ENCODE measurements around the gene ZCCHC13.
A peak's percentile ranks its signal among the peaks of the same experiment; 100 is the strongest.
"Not testable (repeated sequence)": the region's sequence is repeated elsewhere in the genome, so short reads cannot be mapped to it uniquely, and the experiment has no call there.

The ZCCHC13 gene

DNA sequence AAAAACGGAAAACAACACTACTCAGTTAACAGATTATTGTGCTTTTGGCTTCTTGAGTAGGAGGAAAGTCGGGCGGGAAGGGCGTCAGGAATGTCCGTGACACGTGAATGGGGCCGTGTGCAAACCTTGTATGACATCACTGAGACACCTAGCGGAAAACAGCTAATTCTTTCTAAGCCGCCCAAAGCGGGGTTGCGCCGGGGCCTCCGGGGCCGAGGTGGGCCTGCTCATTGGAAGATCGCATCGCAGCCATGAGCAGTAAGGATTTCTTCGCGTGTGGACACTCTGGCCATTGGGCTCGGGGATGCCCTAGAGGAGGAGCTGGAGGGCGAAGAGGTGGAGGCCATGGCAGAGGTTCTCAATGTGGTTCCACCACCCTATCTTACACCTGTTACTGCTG is at the start of gene ZCCHC13:
Gene ZCCHC13, plus strand, starts transcription at position 165 of the 400 bp plus-strand sequence. Its CDS starts 87 bp downstream, at position 252.
- no peak for DNase-seq (ENCODE audit: low spot score)

DNA sequence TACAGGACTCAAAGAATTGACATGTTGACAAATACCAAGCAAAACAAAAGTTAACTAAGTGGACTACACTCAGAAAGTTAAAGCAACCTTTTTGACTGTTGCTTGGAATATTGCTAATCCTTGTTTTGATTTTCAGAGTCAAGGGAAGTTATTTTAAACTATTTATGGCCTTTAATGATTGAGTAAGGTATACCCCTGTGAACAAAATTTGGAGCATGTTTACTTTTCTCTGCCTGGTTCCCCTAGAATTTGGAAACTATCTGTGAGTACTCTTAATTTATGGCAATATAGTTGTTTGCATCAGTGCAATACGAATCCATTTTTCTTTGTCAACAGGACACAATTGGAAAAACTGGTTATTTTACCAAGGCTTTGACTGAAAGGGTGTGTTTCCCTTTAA is 45.9 kb upstream of the ZCCHC13 start:
- not testable (repeated sequence) for DNase-seq (ENCODE audit: low spot score)

DNA sequence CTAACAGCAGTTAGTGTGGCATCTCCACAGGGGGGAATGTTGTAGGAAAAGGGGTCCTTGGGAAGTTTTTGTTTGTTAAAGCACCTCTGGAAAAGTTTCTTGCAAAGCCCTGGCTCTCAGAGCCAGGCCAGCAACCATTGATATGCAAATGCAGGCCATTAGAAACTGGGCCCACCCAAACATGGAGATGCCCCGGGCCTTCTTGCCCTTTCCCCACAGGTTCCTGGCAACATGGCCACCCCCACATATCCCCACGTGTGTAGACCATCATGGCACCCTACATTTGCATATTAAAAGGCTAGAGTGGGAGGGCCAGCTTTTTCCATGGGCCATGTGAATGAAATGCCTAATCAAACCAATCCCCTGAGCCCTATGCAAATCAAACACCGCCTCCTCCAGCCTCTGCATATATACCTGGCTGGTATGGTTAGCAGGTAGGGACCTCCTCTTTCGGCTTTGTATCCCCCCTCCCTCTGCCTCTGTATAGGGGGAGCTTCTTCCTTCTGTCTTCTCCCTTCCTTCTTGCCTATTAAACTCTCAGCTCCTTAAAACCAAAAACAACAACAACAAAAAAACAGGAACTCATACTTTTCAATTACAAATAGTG is 44.0 kb upstream of the ZCCHC13 start:
- DNase-seq (ENCODE audit: low spot score), result no peak

DNA sequence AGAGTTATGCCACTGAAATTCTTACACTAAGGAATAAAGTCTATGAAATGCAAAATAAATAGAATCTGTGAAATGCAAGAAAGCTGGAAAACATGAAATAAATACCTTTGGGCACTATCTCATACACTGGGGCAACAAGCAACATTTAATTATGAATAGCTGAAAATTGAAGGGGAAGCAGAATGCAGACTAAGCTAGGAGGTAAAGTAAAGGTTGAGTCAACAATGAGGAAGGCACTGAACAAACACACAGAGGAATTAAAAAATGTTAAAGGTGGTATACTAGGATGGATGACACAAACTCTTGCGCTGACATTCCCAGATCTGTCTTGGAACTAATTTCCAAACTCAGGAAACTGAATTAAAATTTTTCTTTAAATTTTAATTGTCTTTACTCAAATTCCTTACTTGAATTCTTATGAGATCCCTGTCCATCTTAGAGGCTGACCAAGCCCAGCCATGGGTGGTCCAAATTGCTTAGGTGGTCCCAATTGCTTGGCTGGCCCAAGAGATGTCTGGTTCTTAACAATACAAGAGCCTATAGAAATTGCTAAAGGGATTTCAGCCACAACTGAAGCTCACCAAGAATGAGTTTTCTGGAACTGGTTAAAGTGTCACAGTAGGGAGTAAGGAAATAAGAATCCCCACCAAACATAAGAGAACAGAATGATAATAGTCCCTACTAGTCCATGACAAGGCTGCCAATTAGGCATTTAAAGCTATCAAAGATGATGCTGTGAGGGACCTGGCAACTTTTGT is 41.3 kb upstream of the ZCCHC13 start:
- no peak for DNase-seq (ENCODE audit: low spot score)

DNA sequence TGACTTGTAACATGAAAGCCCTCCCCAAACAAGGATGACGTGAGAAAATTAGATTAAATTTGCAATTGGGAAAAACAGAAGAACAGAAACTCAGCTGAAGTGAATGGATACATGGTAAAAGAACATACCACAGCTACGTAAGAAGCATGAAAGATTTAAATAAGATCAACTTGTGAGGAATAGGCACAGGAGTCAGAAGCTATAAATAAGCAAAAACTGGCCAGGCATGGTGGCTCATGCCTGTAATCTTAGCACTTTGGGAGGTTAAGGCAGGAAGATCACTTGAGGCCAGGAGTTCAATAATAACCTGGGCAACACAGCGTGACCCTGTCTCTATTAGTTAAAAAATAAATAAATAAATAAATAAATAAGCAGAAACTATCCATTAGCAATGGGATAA is 33.6 kb upstream of the ZCCHC13 start:
- no peak for DNase-seq (ENCODE audit: low spot score)

DNA sequence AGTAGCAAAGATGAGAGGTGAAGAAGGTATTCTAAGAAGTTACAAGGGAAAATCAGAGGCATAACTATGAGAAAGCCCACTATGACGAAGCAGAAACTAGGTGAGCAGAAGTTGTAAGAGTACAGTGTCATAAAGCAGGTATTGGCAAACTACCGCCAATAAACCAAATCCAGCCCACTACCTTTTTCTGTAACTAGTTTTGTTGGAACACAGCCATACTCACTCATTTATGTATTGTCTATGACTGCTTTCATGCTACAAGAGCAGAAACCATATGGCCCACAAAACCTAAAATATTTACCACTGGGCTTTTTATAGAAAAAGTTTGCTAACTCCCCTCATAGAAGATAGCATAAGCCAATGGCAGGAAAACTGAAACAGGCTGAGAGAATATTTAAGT is 31.8 kb upstream of the ZCCHC13 start:
- no peak for DNase-seq (ENCODE audit: low spot score)

DNA sequence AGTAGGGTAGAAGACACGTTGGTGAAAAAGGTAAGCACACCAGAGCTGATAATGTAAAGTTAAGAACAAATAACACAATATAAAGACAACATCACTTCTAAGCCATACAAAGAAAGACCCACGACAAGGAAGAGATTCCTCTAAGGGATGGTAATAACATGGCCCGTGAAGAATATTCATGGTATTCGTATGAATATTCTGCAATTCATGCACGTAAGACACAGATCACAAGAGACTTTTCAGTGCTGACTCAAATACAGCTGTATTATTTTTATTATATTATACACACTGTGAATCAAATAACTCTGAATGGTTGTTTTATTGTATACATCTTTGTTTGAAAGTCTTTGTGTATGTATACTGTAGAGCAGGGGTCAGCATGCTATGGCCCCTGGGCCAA is 29.5 kb upstream of the ZCCHC13 start:
- DNase-seq (ENCODE audit: low spot score), result no peak

DNA sequence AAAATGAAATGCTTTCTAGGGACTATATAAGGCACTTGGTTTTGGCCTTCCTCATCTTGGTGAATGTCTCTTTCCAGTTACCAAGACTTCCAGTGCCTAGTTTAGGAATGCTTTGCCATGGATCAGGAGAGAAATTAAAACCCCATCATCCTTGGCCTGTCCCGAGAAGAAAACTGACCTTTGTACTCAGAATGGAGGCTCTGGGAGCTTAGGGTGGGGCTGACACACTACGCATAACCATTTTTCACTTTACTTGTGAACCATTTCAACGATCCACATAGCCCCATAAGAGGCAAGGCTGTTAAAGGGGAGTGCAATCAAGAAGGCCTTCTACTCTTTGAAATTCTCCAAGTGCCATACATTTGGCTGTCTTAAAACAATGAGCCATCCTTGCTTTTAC is 26.7 kb upstream of the ZCCHC13 start:
- no peak for DNase-seq (ENCODE audit: low spot score)

DNA sequence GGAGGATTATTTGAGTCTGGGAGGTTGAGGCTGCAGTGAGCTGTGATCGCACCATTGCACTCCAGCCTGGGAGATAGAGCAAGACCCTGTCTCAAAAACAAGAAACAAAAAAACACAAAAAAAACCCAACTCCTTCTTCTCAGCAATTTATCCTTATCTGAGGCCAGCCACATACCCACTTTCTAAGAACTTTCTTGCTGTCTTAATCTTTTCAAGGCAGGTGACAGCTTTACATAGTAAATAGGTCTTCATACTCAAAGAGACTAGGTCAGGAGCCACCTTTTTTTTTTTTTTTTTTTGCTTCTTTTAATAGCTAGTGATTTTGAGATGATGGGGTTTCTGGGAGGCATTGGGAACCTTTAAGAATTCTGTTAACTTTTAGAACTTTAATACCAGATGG is 26.1 kb upstream of the ZCCHC13 start:
- no peak for DNase-seq (ENCODE audit: low spot score)

DNA sequence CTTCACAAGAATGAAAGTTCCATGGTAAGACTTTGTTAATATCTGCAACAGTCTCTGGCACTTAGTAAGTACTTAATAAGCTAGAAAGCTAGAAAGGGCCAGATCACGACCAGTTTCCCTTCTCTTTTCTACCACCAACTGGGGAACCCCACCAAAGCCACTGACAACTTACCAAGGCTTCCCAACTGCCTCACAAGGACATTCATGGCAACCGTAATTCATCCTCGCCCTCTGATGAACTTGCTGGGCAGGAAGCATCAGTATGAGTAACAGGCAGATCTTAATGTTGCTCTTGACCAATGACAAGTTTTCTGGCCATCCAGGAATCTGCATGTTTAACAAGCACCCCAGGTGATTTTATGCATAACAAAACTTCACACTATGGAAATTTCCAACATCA is 23.2 kb upstream of the ZCCHC13 start:
- no peak for DNase-seq (ENCODE audit: low spot score)

DNA sequence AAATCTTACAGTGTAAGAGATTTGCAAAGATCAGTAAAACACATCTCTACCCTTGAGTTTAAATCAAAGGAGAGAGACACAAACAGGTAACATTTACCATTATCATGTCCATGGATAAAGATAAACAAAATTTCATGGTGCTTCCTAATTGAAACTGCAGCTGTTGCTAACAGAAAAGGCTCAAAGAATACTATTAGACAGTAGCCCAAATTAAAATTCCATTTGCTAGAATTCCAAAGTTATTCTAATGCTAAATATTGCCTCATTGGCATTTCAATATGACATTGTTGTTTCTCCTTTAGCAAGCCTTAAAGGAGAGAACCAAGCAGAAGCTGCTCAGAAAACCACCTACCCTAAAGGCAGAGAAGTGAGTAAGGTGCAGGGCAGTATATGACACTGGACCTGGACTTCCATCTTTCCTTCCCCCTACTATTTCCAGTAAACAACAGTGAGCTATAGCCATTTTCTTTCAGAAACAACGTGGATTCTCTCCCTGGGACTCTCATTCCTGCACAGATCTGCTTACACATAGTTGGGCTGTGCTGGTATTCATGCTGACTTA is 19.5 kb upstream of the ZCCHC13 start:
- no peak for DNase-seq (ENCODE audit: low spot score)

DNA sequence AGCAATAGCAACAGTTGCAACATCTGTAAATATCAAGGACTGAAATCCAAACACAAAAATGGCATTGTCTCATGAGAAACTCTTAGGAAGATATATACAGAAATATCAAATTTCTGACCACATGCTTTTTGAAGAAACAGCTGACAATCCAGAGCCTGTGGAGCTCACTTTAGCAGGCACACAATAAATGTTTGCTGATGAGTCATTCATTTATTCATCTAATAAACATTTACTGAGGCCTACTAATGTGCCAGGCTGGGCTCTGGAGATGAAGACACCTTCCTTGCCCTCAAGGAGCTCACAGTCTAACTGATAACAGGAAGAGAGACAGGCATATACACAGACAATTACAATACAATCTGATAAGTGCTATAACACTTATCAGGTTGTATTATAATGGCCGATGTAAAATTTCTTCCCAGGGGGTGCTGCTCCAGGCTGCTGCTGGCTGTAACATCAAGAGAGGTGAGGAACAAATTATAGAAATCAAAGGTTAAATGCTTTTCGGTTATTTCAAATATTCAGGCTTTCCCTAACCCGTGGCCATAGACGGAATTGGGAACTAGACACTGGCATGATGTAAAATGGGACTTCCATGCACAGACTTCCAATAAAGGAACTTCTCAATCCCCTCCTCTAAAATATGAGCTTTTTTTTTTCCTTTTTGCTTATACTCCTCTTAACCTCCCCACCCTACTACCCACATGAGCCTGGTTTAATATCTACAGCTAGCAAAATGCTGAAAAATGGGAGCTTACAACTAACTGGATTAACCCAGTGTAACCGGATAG is 16.8 kb upstream of the ZCCHC13 start:
- DNase-seq (ENCODE audit: low spot score), result no peak

DNA sequence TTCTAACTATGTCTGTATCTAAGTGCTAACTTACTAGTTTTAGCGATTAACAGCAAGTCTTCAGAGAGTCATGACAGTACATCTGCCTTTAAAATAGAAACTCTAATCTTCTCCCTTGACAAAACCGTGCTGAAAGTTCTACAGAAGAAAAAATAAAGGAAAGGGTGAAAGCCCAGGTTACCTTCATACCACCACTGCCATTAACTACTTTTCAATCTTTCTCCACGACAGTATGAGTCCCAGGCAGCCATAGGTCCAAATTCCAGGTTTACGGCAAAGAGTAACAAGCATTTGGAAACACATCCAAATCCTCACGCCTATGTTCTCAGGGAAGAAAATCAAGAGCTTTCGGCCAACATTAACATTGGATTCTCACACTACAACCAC is 12.4 kb upstream of the ZCCHC13 start:
- DNase-seq (ENCODE audit: low spot score), result no peak

DNA sequence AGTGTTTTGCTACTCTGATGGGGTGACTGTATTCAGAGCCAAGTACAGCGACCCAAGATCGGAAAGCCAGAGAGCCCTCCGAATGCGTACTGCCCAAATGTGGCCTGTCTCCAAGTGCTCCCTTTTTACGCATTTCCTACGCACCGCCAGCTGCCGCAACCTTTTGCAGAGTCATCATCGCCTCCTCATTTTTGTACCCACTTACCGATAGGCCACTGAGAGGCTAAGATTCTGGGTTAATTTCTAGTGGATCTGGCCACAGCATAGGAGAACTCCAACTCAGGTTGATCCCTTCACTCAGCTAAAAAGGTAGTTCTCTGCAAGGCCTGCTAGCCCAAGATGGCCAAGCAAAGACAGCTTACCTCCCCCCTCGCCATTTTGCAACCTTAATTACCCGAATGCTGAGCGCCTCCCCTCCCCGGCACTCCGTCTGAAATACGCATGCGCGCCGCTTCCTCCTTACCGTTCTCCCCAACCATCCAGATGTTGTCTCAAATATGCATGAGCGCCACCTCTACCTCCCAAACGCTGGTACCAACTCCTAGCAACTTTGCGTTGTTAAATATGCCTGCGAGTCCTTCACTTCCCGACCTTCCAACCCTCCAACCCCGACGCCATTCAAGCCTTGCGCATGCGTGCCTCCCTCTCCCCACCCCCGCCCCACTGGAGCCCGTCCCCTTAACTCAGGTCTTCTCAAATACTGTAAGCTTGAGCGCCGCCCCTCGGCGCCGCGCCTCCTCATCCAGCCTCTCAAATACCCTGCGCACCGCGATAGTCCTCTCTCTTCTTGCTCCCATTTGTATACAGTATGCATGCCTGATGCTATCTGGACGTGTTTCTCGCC is 11.8 kb upstream of the ZCCHC13 start:
- peak; percentile 75 for DNase-seq (ENCODE audit: low spot score)

DNA sequence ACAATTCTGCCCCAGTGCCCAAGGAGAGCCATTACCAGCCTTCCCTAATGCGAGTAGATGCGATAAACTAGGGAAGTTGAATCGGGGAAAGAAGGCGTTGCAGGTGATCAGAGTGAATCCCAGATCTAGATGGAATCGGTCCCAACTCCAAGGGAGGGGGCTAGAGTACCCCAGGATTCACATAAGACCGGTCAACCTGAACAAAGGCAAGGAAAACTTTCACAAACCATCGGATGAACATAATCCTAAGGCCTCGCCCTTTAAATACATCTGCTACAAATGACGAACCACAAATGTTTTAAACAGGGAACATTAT is 11.2 kb upstream of the ZCCHC13 start:
- DNase-seq (ENCODE audit: low spot score), result no peak

DNA sequence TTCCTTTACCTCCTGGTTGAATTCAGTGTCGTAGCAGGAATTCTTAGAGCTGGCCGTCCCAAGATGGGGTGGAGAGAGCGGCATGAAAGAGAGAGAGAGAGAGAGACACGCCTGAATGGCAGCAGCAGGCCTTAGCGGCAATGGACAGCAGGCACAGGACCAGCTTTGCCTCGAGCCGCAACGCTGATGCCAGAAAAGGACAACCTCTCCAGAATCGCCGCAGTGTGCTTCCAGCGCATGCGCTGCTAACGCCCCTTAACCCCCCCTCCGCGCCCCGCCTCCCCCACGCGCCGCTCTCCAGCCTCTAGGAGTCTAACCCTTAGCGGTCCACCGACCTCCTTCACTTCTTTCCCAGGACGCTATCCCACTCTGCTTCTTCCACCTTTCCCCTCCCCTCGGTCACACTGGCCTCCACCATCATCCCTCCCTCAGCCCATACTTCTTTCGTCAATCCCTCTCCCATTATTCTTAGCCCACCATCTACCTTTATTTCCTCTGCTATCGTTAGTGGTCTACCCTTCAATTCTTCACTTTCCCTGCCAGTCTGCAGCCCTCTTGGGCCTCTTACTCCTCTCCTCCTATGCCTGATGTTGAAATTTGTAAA is 10.5 kb upstream of the ZCCHC13 start:
- peak; percentile 76 for DNase-seq (ENCODE audit: low spot score)

DNA sequence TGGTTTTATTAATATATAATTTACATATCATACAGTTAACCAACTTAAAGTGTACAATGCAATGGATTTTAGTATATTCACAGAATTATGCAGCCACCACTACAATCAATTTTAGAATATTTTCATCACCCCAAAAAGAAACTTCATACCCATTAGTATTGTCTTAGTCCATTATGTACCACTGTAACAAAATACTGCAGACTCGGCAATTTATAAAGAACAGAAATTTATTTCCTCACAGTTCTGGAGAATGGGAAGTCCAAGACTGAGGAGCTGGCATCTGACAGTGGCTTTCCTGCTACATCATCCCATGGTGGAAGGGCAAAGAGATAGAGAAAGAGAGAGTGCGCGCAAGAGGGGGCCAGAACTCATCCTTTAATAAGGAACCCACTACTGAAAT is 8.9 kb upstream of the ZCCHC13 start:
- no peak for DNase-seq (ENCODE audit: low spot score)

DNA sequence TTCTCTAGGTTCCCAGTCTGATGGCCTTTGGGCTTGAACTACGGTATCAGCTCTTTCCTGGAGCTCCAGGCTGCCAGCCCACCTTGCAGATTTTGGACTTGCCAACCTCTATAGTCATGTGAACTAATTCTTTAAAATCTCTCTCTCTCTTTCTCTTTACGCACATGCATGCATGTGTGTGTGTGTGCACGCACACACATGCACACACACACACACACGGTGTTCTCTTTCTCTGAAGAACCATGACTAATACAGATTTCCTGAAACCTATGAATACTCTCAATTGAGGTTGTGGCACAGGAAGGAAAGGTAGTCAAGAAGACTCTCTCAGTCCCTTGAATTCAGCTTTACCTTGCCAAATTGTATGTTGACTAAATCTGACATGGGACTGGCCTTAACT is 6.2 kb upstream of the ZCCHC13 start:
- DNase-seq (ENCODE audit: low spot score), result no peak

DNA sequence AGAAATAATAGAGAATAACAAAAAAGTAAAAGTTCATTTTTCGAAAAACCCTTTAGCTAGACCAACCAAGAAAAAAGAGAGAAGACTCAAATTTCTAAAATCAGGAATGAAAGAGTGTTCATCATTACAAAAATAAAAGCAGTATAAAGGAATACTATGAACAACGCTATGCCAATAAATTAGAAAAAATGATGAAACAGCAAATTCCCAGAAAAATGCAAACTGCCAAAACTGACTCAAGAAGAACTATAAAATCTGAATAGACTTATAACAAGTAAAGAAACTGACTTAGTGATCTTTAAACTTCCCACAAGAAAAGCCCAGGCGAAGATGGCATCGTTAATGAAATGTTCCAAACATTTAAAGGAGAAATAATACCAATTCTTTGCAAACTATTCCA is 3.1 kb upstream of the ZCCHC13 start:
- no peak for DNase-seq (ENCODE audit: low spot score)

DNA sequence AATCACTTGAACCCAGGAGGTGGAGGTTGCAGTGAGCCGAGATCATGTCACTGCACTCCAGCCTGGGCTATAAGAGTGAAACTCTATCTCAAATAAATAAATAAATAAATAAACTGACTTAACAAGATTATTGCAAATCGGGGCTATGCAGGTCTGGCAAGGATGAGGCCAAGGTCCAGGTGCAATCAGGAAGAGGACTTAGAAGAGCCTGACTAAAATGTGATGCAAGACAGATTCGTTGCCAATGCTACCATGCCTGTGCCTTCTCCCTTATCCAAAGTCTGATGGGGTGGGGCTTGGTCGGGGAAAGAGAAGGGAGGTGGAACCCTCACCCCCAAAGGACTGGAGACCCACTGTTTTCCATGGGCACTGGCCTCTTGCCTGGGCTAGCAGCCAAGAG is 14.7 kb downstream of the ZCCHC13 start:
- DNase-seq (ENCODE audit: low spot score), result peak; percentile 2

DNA sequence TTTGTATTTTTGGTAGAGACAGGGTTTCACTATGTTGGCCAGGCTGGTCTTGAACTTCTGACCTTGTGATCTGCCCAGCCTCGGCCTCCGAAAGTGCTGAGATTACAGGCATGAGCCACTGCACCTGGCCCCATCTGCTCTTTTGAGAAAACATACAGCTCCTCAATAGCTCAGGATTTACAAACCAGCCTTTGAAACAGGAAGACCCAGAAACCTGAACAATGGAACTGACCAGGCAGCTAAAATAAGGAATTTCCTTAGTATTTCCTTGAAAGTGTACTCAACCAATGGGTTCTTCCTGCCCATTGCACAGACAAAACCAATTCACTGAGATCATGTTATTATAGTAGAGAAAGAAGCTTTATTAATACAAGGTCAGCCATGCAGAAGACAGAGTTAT is 15.3 kb downstream of the ZCCHC13 start:
- not testable (repeated sequence) for DNase-seq (ENCODE audit: low spot score)

DNA sequence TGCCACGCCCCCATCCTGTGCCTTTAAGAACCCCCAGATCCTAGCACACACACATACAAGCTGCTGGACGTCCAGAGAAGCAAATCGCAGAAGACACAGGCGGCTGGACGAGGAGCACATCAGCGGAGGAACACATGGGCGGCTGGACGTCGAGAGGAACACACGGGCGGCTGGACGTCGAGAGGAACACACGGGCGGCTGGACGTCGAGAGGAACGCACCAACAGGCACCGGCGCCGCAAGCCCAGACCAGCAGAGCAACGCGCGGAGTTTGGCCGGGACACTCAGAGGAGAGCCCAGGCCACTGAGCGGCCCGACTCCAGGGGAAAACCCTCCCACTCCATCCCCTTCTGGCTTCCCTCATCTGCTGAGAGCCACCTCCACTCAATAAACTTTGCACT is 17.2 kb downstream of the ZCCHC13 start:
- DNase-seq (ENCODE audit: low spot score), result no peak
